ENCODE results near the gene EVPL. TPM values are rescaled to one million over a fixed set of nuclear protein-coding genes. Genes with fewer than 3 reads are reported as not detected.
"Not testable (repeated sequence)": the region's sequence is repeated elsewhere in the genome, so short reads cannot be mapped to it uniquely, and the experiment has no call there.

EVPL gene
- total RNA-seq, 2 experiments from 2014 or later: 0.02 to 0.05 TPM

- no peak for DNase-seq
- no peak overlapping the region for H3K27ac Mint-ChIP-seq
- peaks cover 51% of the 10 kb centered on the region for H3K36me3 Mint-ChIP-seq (ENCODE audit: low read depth)
- ChIA-PET POLR2A (no interaction called here), CTCF (interaction anchor here (0.6 to 0.7 kb wide), 3 partner anchors 15 to 1292 kb away, joined by 3 to 5 read pairs (median 5); no protein-coding TSS in a partner anchor)
- H3K27me3 Mint-ChIP-seq: no peaks in the 10 kb centered on the region
- H3K4me1 Mint-ChIP-seq: peaks cover 10% of the 10 kb centered on the region
- no peak overlapping the region for H3K4me3 Mint-ChIP-seq
- no peaks in the 10 kb centered on the region for H3K9me3 Mint-ChIP-seq
Observed at GRCh38 chr17:76054112-76054476, 27.0 kb upstream of the EVPL start.

DNA sequence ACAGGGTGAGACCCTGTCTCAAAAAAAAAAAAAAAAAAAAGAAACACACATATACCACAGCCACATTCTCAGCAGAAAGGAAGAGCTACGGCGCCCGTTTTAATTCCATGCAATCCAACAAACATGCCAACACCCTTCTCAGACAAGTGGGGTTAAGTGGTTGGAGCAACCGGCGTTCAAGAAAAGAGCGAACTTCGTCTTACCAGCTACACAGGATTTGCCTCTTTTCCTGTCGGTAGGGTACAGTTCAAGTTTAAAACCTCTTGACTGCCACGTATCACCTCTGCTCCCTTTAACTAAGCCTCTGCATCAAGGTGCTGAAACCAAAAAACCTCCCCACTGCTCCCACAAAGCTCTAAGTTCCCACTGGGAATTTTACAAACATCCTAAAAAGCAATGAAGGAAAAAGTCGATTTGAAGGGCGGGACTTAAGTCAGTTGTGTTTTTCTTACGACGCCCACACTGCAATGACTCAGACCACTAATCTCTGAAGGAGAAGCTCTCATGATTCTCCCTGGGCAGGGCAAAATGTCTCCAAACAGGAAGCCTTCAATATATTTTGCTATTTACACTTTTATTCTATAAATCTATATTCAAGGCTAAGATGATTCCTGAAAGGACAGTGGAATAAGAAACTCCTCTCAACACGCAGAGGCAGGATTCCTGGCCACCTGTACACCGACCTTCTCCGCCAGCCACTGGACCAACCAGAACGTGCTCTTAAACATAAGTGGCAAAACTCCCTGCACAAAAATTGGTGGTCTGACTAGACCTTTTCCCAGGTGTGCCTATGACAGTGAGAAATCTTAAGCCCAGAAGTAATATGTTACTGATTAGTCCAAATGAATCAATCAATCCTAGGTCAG lies 26.4 kb upstream of the EVPL start:
- H3K9me3 Mint-ChIP-seq: no peaks in the 10 kb centered on the region
- peaks cover 51% of the 10 kb centered on the region for H3K36me3 Mint-ChIP-seq (ENCODE audit: low read depth)
- ChIA-PET CTCF (interaction anchor here (0.7 kb wide), 2 partner anchors 146 to 226 kb away, joined by 3 to 5 read pairs; no protein-coding TSS in a partner anchor), POLR2A (no interaction called here)
- no peak overlapping the region for H3K4me3 Mint-ChIP-seq
- H3K27ac Mint-ChIP-seq: no peak overlapping the region
- peaks cover 12% of the 10 kb centered on the region for H3K4me1 Mint-ChIP-seq
- H3K27me3 Mint-ChIP-seq: no peaks in the 10 kb centered on the region
- no peak for DNase-seq

DNA sequence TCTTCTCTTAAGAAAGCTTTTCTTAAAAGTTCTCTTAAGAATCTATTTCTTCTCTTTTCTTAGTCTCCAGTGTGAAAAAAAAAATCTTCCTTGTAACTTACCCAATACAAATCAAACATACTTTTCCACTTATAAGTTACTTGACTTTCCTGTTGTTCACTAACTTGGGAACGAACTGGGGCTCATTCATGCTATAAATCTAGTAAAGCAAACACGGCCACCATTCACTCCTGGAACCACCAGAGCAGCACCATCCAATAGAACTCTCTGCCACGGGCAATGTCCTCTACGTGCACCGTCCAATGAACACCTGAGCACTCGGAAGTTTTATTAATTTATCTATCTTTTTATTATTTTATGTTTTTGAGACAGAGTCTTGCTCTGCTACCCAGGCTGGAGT lies 24.5 kb upstream of the EVPL start:
- Mint-ChIP-seq H3K27ac (no peak overlapping the region), H3K4me3 (no peak overlapping the region), H3K4me1 (peaks cover 12% of the 10 kb centered on the region), H3K27me3 (no peaks in the 10 kb centered on the region), H3K36me3 (ENCODE audit: low read depth) (peaks cover 46% of the 10 kb centered on the region), H3K9me3 (no peaks in the 10 kb centered on the region)
- ChIA-PET POLR2A (no interaction called here), CTCF (no interaction called here)
- no peak for DNase-seq

GRCh38 chr17:76050538-76051467 lies 23.7 kb upstream of the EVPL start:
- Mint-ChIP-seq H3K27ac (no peak overlapping the region), H3K4me3 (no peak overlapping the region), H3K36me3 (ENCODE audit: low read depth) (peaks cover 42% of the 10 kb centered on the region), H3K9me3 (no peaks in the 10 kb centered on the region), H3K27me3 (no peaks in the 10 kb centered on the region), H3K4me1 (peaks cover 9% of the 10 kb centered on the region)
- ChIA-PET CTCF (interaction anchor here (0.7 to 1.6 kb wide), 2 partner anchors 15 to 31 kb away, joined by 3 to 5 read pairs; no protein-coding TSS in a partner anchor), POLR2A (no interaction called here)
- DNase-seq: no peak

- Mint-ChIP-seq H3K4me3 (no peak overlapping the region), H3K27me3 (no peaks in the 10 kb centered on the region), H3K27ac (peak overlapping the region; percentile 15), H3K9me3 (no peaks in the 10 kb centered on the region), H3K4me1 (peaks cover 9% of the 10 kb centered on the region), H3K36me3 (ENCODE audit: low read depth) (peaks cover 48% of the 10 kb centered on the region)
- no peak for DNase-seq
- ChIA-PET CTCF (interaction anchor here (0.7 to 1.6 kb wide), 5 partner anchors 9 to 349 kb away, joined by 3 to 5 read pairs (median 4); no protein-coding TSS in a partner anchor), POLR2A (no interaction called here)
Observed at GRCh38 chr17:76049836-76050537, 22.9 kb upstream of the EVPL start.

DNA sequence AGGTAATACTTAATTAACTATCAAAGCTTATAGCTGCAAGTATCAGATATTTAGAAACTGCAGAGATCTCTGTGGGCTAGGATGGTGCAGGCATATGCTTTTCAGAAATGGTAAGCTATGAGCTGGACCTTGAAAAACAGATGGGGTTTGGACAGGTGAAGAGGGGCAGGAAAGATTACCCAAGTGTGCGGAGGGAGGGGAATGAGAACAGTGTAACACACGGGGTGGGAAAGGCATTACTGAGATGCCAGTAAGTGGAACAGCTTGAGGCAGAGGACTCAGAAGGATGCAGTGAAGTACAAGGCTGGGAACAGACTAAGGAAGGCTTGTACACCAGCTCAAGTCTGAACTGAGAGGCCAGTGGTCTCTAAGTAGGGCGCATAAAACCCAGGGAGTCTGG lies 22.1 kb upstream of the EVPL start:
- Mint-ChIP-seq H3K4me3 (no peak overlapping the region), H3K27ac (no peak overlapping the region), H3K9me3 (no peaks in the 10 kb centered on the region), H3K4me1 (peaks cover 9% of the 10 kb centered on the region), H3K36me3 (ENCODE audit: low read depth) (peaks cover 56% of the 10 kb centered on the region), H3K27me3 (no peaks in the 10 kb centered on the region)
- CTCF ChIA-PET: interaction anchor here (1.1 to 1.6 kb wide), 4 partner anchors 9 to 349 kb away, joined by 3 to 5 read pairs (median 4); no protein-coding TSS in a partner anchor
- no peak for DNase-seq
- POLR2A ChIA-PET: no interaction called here

DNA sequence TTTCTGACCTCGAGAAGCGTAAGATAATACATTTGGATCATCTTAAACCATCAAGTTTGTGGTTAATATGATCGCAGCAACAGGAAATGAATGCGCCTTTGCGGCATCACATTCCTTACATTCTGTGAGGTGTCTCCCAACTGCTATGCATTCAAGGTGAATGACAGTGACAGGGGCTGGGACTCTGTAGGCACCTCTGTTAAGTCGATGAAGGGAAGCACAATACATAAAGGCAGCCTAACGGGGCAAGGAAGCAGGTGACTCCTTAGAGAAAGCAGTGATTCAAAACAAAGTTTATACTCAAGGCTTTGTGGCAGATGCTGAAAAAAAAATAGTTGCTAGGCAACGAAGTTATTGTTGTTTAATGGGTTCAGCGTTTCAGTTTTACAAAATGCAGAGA lies 21.6 kb upstream of the EVPL start:
- Mint-ChIP-seq H3K36me3 (ENCODE audit: low read depth) (peaks cover 56% of the 10 kb centered on the region), H3K9me3 (no peaks in the 10 kb centered on the region), H3K4me3 (no peak overlapping the region), H3K27ac (no peak overlapping the region), H3K27me3 (no peaks in the 10 kb centered on the region), H3K4me1 (peaks cover 7% of the 10 kb centered on the region)
- no peak for DNase-seq
- POLR2A ChIA-PET: no interaction called here
- CTCF ChIA-PET: interaction anchor here (1.1 to 1.6 kb wide), 4 partner anchors 8 to 350 kb away, joined by 3 to 5 read pairs (median 4); no protein-coding TSS in a partner anchor

GRCh38 chr17:76048025-76048605 lies 21.0 kb upstream of the EVPL start:
- Mint-ChIP-seq H3K27me3 (no peaks in the 10 kb centered on the region), H3K27ac (no peak overlapping the region)

GRCh38 chr17:76046064-76046463 lies 19.0 kb upstream of the EVPL start:
- Mint-ChIP-seq H3K4me1 (peaks cover 7% of the 10 kb centered on the region), H3K4me3 (no peak overlapping the region), H3K36me3 (ENCODE audit: low read depth) (peaks cover 61% of the 10 kb centered on the region), H3K27me3 (no peaks in the 10 kb centered on the region), H3K27ac (no peak overlapping the region), H3K9me3 (no peaks in the 10 kb centered on the region)
- POLR2A ChIA-PET: interaction anchor here (0.7 kb wide), 1 partner anchor 39 kb away, joined by 3 read pairs; no protein-coding TSS in a partner anchor
- no peak for DNase-seq
- CTCF ChIA-PET: interaction anchor here (0.5 to 1.1 kb wide), 4 partner anchors 14 to 288 kb away, joined by 3 to 4 read pairs (median 3); no protein-coding TSS in a partner anchor

More at GRCh38 chr17:76048025-76048605, 21.0 kb upstream of the EVPL start:
- no peak for DNase-seq
- ChIA-PET CTCF (interaction anchor here (1.6 kb wide), 1 partner anchor 34 kb away, joined by 5 read pairs; no protein-coding TSS in a partner anchor), POLR2A (no interaction called here)
- H3K9me3 Mint-ChIP-seq: no peaks in the 10 kb centered on the region
- H3K36me3 Mint-ChIP-seq (ENCODE audit: low read depth): peaks cover 58% of the 10 kb centered on the region
- H3K4me1 Mint-ChIP-seq: peaks cover 7% of the 10 kb centered on the region
- no peak overlapping the region for H3K4me3 Mint-ChIP-seq

DNA sequence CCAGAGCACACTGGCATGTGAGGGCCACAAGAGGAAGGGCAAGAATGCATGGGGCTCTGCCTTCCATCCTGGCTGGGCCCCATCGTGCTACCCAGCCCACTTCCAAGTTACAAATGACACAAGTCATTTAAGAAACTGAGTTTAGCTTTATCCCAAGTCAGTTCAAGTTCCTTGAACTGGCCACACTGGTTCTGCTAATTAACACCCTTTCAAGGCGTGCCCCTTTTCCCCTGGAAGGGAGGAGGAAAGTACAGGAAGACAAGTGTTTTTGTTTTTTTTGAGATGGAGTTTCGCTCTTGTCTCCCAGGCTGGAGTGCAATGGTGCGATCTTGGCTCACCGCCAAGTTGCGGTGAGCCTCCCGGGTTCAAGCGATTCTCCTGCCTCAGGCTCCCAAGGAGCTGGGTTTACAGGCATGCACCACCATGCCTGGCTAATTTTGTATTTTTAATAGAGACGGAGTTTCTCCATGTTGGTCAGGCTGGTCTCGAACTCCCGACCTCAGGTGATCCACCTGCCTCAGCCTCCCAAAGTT lies 17.4 kb upstream of the EVPL start:
- DNase-seq, H3K27ac Mint-ChIP-seq, H3K27me3 Mint-ChIP-seq, POLR2A ChIA-PET, H3K4me1 Mint-ChIP-seq, H3K4me3 Mint-ChIP-seq, CTCF ChIA-PET, H3K9me3 Mint-ChIP-seq: not testable (repeated sequence)
- H3K36me3 Mint-ChIP-seq (ENCODE audit: low read depth): peaks cover 62% of the 10 kb centered on the region

GRCh38 chr17:76042868-76043267 lies 15.8 kb upstream of the EVPL start:
- CTCF ChIA-PET: interaction anchor here (0.6 to 1.5 kb wide), 3 partner anchors 13 to 219 kb away, joined by 3 read pairs; no protein-coding TSS in a partner anchor
- H3K4me3 Mint-ChIP-seq, DNase-seq, H3K9me3 Mint-ChIP-seq, H3K4me1 Mint-ChIP-seq, H3K27ac Mint-ChIP-seq, POLR2A ChIA-PET, H3K27me3 Mint-ChIP-seq: not testable (repeated sequence)
- H3K36me3 Mint-ChIP-seq (ENCODE audit: low read depth): peaks cover 59% of the 10 kb centered on the region

- Mint-ChIP-seq H3K36me3 (ENCODE audit: low read depth) (peaks cover 51% of the 10 kb centered on the region), H3K27ac (no peak overlapping the region), H3K4me3 (no peak overlapping the region), H3K9me3 (no peaks in the 10 kb centered on the region), H3K4me1 (no peaks in the 10 kb centered on the region), H3K27me3 (no peaks in the 10 kb centered on the region)
- ChIA-PET CTCF (interaction anchor here (1.6 to 2.1 kb wide), 2 partner anchors 9 to 239 kb away, joined by 4 read pairs; no protein-coding TSS in a partner anchor), POLR2A (no interaction called here)
- DNase-seq: no peak
Observed at GRCh38 chr17:76040376-76040775, 13.3 kb upstream of the EVPL start.
